ENCODE measurements around the gene TBRG1. TPM values are rescaled to one million over a fixed set of nuclear protein-coding genes. Genes with fewer than 3 reads are reported as not detected.
"Not testable (repeated sequence)": the region's sequence is repeated elsewhere in the genome, so short reads cannot be mapped to it uniquely, and the experiment has no call there.

TBRG1 gene, protein sequence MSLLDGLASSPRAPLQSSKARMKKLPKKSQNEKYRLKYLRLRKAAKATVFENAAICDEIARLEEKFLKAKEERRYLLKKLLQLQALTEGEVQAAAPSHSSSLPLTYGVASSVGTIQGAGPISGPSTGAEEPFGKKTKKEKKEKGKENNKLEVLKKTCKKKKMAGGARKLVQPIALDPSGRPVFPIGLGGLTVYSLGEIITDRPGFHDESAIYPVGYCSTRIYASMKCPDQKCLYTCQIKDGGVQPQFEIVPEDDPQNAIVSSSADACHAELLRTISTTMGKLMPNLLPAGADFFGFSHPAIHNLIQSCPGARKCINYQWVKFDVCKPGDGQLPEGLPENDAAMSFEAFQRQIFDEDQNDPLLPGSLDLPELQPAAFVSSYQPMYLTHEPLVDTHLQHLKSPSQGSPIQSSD
- total RNA-seq: 11.6 and 19.2 TPM in 2 replicates

DNA sequence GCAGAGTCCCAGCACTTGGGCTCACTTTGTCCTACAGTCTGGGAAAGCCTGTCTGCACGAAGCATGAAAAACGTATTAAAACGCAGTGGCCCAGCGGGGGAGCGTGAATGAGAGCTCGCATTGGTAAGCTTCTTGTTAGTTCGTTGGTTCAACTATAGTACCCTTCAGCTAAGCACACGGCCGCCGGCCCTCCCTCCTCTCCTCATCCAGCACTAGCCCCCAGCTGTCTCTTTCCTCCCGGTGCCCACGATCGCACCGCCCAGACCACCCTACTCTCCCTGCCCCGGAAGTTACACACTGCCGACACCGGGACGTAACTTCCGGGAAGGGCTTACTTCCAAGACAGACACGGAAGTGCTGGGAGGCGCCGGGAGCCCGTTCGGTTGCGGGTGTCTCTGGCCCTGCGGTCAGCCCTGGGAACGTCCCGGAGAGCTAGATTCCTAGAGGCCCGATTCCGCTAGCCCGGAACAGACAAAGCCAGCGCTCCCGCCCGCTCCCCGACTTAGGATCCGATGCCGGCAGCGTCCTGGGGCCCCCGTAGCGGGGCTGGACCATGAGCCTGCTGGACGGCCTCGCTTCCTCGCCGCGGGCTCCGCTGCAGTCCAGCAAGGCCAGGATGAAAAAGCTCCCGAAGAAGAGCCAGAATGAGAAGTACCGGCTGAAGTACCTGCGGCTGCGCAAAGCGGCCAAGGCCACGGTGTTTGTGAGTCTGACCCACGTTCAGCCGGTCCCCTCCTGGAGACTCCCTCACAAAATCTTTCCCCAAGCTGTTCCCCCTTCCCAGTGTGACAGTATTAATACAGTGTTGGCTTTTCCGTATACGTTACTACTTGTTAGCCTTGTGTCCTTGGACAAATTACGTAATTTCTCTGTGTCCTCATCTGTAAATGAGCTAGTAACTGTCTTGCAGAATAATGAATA lies at the start of gene TBRG1:
TBRG1 (plus strand) TSS at position 334 of the 921 bp plus-strand sequence; CDS start at position 554, 220 bp downstream.
- peak; percentile 90 to 92 for DNase-seq (ENCODE audit: low read depth in 2 of 2)

DNA sequence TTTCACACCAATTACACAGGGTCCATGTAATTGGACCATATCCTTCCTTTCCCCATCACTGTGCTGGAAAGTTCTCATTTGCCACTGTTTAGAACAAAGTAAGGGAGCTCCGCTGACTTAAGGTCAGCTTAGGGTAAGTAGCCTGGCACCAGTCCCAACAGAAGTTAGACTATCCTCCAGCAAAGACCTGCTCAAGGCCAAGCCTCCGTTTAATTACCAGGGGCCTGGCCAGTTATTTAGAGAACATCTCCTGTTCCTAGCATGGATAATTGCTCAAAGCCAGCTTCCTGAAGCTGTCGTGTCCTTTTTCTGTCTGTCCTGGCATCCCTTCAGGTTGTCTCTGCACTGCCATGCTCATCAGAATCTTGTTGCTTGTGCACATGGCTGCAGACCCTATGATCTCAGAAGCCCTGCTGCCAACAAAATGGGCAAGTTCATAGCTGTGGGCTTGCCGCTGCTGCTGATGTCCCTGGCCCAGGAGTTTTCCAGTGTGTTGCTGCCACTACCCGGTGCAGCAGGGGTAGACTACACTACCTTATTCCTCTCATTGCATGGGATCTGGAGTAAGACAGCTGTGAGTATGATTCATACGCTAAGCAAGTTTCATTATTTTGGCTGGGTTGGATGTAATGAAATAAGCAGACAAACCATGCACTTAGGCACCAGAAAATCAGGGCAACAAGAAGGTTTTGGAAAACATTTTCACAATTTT lies 44.8 kb upstream of the TBRG1 start:
- DNase-seq (ENCODE audit: low read depth in 2 of 2): no peak

DNA sequence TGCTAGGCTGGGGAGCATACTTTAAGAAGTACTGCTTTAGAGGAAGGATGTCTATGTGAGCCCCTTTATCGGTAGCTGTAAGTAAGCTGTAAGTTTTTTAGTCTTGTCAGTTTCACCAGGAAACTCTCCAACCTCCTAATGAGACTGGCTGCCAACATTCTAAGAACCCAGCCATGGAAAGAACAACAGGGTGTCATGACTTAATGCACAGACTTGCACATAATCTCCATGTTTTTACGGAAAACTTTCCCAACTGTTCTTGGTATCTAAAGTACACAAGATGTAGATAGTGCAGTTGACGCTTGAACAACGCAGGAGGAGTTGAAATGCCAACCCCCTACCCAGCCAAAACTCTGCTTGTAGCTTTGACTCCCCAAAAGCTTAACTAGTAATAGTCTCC lies 43.9 kb upstream of the TBRG1 start:
- no peak for DNase-seq (ENCODE audit: low read depth in 2 of 2)

DNA sequence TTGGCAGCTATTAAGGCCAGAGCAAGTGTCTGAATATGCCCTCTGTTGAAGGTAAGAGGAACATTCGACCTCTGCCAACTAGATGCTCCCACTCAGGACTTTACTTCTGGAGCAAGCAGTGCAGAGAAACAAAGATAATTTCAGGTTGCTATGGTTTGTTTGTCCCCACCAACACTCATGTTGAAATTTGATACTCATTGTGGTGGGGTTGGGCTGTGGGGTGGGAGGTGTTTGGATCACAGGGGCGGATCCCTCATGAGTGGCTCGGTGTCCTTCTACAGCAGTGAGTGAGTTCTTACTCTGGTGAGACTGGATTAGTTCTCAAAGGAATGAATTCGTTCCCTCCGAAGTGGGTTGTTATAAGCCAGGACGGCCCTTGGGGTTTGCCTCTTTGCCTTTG lies 40.8 kb upstream of the TBRG1 start:
- no peak for DNase-seq (ENCODE audit: low read depth in 2 of 2)

DNA sequence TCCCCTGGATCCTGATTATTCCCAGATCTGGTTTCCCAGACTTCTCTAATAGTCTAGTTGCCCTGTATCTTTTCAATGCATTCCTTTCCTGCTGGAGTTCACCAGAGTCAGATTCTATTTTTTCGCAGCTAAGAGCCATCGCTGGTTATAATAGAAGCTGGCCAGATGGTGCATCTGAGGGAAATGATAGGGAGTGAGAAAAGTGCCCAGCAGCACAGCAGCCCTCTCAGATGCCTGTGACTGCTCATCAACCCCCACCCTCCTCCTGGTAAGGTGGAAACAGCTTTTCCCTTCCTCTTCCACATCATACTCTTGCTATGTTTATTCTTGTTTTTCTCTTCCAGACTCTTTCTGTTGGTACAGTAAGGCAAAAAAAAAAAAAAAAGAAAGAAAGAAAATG lies 40.1 kb upstream of the TBRG1 start:
- DNase-seq (ENCODE audit: low read depth in 2 of 2): no peak

DNA sequence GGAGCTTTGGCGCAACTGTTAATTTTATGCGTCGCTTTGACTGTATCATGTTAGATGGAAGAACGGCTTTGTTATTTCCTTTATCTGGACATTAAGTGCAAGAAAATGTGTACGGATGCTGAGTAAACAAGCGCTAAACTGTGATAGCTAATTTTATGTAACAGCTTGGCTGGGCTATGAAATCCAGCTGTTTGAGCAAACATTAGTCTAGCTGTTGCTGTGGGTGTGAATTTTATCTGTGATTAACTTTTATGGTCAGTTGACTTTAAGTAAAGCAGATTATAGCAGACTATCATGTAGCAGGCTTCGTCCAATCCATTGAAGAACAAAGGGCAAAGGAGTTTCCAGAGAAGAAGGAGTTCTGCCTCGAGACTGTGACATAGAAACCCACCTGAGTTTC lies 38.9 kb upstream of the TBRG1 start:
- no peak for DNase-seq (ENCODE audit: low read depth in 2 of 2)

DNA sequence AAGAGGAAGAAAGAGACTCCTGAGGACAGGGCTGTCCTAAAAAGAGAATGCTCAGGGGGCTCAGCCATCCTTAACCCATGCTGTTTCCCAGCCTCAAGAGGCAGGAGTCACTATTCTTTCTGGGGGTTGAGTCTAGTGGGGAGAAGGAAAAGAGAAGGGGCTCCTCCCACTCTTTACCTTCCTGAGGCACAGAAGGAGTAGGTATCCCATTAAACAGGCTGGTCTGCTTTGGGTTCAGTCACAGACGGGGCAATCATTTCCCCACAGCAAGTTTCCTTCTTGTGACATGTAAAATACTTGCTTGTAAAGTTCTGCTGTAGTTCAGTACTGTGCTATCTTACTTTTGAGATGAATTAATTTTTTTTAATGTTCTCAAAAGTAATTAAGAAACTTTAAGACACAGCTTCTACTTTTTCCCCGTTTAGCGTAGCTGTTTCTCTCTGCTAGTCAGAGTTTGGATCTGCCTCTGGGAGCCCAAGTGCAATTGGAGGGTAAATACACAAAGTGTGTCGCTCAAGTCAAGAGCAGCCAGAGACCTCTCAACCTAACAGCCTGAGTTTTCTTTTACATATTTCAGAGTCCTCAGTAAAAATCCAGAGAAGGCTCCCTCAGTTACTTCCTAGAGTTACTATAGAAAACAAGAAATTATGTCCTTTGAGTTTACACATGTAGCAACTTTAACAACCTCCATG lies 37.8 kb upstream of the TBRG1 start:
- DNase-seq (ENCODE audit: low read depth in 2 of 2): no peak

DNA sequence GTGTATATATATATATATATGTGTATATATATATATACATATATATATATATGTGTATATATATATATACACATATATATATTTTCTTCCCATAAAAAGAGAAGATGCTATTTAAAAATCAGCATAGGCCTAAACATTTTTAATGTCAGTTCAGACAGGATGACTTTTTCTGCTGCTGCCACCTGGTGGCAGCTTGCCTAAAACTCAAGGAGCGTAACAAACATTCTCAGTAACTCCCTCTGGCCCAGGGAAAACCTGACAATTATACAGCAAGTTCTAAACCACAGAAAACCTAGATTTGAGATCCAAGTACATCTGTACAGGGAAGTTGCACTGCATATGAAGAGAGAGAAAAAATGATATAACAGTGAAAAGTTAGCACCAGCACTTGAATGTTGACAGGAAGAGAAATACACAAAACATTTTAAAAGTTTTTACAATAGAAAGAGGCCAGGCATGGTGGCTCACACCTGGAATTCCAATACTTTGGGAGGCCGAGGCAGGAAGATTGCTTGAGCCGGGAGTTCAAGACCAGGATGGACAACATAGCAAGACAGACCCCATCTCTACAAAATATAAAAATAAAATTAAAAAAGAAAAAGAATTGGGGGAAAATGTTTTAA lies 36.3 kb upstream of the TBRG1 start:
- DNase-seq (ENCODE audit: low read depth in 2 of 2): peak; percentile 71

DNA sequence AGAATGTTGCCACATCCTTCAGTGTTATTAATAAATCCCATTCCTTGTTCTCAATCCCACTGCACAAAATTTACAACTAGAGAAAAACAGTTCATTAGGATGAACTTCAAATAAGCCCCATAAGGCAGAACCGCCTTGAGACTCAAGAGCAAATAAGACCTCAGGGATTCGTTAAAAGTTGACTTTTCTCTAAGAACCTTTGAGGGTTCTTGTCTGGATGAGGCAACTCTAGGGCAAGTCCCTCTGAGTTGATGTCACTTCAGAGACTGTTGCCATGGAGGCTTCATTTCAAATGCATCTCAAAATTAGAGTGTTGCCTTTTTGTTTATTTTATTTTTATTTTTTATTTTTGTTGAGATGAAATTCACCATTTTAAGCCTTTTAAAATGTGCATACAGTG lies 31.2 kb upstream of the TBRG1 start:
- no peak for DNase-seq (ENCODE audit: low read depth in 2 of 2)

DNA sequence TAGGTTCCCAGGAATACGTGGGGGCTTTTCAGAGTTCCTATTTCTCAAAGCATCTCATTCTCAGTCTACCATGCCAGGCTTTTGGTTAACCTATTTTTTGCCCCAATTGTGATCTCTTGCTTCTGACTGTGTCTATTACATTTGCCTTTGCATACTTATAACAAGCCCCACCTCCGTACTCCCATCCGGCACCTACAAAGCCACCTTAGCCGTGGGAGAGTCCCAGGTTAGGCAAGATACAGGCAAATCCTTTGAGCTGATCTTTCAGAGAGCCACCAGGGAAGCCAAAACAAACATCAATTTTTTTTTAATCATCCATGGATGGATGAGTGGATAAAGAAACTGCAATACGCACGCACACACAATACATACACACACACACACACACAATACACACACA lies 30.0 kb upstream of the TBRG1 start:
- DNase-seq (ENCODE audit: low read depth in 2 of 2): no peak

DNA sequence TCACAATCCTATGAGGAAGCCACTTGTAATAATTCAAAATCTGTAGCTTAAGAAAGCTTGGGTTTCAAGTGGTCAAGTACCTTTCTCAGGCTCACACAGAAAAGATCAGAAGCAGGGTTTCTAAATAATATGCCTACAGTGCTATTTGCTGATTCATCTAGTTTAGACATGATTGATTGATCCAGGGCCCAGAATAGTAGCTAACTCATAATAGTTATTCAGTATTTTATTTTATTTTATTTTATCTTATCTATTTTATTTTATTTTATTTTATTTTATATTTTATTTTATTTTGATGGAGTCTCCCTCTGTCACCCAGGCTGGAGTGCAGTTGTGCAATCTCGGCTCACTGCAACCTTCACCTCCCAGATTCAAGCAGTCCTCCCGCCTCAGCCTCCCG lies 27.4 kb upstream of the TBRG1 start:
- DNase-seq (ENCODE audit: low read depth in 2 of 2): no peak

DNA sequence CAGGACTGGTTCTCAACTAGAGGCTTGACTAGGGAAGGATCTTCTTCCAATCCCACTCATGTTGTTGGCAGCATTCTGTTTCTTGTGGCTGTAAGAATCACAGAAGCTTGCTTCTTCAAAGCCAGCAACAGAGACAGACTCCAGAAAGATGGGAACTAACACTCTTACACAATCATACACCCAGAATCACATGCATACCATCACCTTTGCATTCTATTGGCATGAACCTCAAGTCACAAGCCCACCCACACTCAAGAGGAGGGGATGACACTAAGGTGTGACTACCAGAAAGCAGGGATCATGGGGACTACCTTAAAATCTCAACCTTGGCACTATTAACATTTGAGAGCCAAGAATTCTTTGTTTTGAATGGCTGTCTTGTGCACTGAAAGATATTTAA lies 25.0 kb upstream of the TBRG1 start:
- no peak for DNase-seq (ENCODE audit: low read depth in 2 of 2)

DNA sequence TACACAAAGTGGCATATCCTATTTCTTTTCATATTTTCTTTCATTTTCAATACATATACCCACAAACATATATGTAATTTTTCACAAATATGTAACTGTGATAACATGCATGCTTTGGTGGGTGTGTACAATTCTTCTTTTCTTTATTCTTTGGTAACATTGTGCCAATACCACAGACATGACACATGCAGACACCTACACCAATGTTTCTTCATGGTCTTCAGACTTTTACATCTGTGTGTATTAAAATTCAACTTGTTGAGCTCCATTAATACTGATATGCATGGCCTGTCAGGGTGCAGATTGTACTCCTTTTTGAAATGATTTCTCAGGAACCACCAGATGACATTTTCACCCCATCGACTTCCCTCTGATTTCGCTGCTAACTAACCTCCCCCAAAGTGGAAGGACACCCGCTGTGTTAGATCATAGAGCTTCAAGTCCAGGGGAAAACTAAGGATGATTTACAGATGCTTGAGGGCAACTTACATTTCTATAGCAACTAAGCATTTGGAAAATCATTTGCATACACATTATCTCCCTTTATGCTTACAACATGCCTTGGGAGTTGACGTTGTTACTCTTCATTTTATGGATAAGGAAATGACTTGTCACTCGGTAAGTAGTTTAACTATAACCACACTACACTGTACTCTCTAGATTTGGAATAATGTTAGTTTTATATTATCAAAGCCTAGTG lies 21.9 kb upstream of the TBRG1 start:
- no peak for DNase-seq (ENCODE audit: low read depth in 2 of 2)

DNA sequence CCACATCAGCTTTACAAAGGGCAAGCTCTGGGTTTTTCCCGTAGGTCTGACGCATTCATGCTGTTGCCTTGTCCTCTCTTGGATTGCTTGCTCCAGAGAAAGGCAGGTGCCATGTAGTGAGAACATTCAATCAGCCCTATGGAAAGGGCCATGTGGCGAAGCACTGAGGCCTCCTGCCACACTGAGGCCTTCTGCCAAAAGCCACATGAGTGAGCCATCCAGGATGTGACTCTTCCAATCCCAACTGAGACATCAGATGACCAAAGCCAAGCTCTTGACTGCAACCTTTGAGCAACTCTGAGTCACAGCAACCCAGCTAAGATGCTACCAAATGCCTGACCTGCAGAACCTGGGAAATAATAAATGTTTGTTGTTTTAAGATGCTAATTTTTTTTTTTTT lies 20.5 kb upstream of the TBRG1 start:
- peak in 1 of 2 donors; percentile 7 for DNase-seq (ENCODE audit: low read depth in 2 of 2)

DNA sequence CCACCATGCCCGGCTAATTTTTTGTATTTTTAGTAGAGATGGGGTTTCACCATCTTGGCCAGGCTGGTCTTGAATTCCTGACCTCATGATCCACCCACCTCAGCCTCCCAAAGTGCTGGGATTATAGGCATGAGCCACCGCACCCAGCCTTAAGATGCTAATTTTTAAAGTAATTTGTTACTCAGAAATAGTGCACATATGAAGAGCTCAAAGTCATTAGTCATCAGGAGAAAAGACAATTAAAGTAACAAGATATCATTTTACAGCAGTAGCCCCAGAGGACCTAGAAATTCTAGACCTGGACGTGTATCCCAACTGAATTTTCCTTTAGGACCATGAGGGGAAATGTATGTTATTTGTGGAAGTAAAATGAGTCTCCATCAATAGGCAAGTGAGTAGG lies 19.9 kb upstream of the TBRG1 start:
- not testable (repeated sequence) for DNase-seq (ENCODE audit: low read depth in 2 of 2)

DNA sequence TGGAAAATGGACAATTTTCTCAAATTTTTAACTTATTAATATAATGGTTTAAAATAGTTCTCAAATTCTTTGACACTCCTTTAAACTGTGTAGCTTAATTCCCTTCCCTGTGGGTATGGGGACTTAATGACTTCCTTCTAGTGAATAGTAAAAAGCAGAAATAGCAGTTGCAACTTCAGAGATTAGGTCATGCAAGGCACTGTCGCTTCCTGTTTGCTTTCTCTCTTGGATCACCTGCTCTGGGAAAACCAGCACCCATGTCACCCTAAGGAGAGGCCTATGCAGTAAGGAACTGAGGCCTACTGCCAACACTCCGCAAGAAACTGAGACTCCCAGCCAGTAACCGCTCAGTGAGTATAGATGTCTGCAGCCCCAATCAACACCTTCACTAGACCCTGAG lies 16.9 kb upstream of the TBRG1 start:
- no peak for DNase-seq (ENCODE audit: low read depth in 2 of 2)

DNA sequence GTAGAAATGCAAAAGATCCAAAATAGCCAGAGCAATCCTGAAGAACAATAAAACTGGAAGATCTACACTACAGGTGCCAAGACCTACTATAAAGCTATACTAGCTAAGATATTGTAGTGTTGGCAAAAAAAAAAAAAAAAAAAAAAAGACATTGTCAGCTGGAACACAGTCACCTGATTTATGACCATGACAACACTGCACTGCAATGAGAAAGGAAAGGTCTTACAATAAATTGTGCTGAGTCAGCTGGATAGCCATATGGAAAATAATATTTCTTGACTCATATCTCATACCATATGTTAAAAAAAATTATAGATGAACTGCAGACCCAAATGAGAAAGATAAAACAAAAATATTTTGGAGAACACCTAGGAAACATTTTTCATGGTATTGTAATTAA lies 14.5 kb upstream of the TBRG1 start:
- DNase-seq (ENCODE audit: low read depth in 2 of 2): peak in 1 of 2 donors; percentile 31

DNA sequence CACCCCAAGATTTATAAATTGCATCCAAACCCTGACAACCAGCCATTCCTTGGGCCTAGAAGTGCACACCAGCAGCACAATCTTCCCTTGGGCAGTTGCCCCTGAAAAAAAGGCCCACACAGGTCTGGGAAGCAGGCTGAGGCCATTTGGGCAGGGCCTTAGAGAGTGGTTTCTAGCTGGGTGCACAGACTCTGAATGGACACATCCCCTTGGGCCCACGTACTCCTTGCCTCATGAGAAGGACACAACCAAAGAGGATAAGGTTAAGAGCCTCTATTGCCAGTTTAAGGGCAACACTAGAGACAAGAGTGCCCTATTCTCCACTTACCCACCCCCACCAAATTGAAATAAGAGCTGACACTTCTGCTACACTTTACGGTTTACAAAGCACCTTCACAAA lies 12.4 kb upstream of the TBRG1 start:
- DNase-seq (ENCODE audit: low read depth in 2 of 2): no peak

DNA sequence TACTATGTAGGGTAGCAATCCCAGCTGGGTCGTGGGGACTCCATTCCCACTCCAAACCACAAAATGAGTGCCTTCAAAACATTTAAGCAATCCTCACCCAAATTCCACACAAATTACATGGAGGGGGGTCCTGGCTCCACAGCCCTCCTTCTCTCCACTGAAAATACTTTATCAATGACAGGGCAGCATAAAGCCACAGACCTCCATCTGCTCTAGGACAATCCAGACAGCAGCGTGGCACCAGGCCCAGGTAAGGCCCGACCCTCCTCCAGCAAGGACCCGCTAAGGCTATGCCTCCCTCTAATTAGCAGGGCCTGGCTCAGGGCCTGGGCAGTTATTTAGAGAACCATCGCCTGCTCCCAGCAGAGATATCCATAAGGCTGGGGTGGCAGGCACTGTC lies 11.6 kb upstream of the TBRG1 start, which contains the start of gene PANX3:
PANX3 (plus strand) TSS at position 365 of the 400 bp plus-strand sequence. CDS start 129 bp downstream, outside the sequence.
- no peak for DNase-seq (ENCODE audit: low read depth in 2 of 2)

DNA sequence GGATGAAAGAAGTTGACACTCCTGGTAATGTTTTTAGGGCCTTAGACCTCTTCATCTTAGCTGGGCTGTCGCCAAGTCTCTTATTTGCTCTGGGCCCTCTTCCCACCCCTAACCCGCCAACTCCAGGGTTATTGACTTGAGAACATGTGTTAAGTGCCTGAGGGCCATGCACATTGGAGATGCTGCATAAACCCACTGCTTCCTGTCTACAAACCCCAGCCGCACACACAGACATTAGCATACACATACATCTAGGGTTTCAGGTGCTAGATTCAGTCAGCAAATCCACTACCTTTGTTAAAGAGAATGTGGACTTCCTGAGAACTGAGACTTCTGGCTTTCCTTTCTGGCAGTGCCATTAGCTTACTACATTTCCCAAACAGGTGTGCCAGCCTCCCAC lies 10.6 kb upstream of the TBRG1 start:
- DNase-seq (ENCODE audit: low read depth in 2 of 2): no peak

Measured in lung microvascular endothelial cell (primary cell).